H9 (cell line): ENCODE results near the gene ENDOV. TPM values are rescaled to one million over a fixed set of nuclear protein-coding genes. Genes with fewer than 3 reads are reported as not detected.

Experiments used
- DNase-seq: peaks from one replicate; pipeline ENCODE4 v3.0.0-alpha.2; 2017
- H2AFZ ChIP-seq: one replicate; pipeline ENCODE4 v1.6.1; 2013; ENCODE audit warnings: mild to moderate bottlenecking, low read length, control low read depth, moderate library complexity
- H2AK5ac ChIP-seq: 2 replicates; pipeline ENCODE4 v1.6.1; 2013; ENCODE audit warnings: low read length, control low read depth, mixed read lengths; ENCODE audit not compliant: insufficient read length
- H2BK120ac ChIP-seq: one replicate; pipeline ENCODE4 v1.6.1; 2013; ENCODE audit warnings: low read depth, mild to moderate bottlenecking, low read length, control low read depth, inconsistent platforms; ENCODE audit not compliant: poor library complexity, severe bottlenecking
- H2BK12ac ChIP-seq: 2 replicates; pipeline ENCODE4 v1.6.1; 2013; ENCODE audit warnings: low read length, control low read depth, mixed read lengths, low read depth; ENCODE audit not compliant: insufficient read length
- H2BK15ac ChIP-seq: 2 replicates; pipeline ENCODE4 v1.6.1; 2013; ENCODE audit warnings: low read depth, low read length, control low read depth
- H2BK20ac ChIP-seq: one replicate; pipeline ENCODE4 v1.6.1; 2013; ENCODE audit warnings: low read depth, mild to moderate bottlenecking, low read length, control low read depth, inconsistent platforms; ENCODE audit not compliant: poor library complexity, severe bottlenecking
- H2BK5ac ChIP-seq: 2 replicates; pipeline ENCODE4 v1.6.1; 2013; ENCODE audit warnings: low read length, control low read depth, mixed read lengths; ENCODE audit not compliant: insufficient read length
- H3K14ac ChIP-seq: 2 replicates; pipeline ENCODE4 v1.6.1; 2013; ENCODE audit warnings: low read length, control low read depth; ENCODE audit not compliant: insufficient read depth
- H3K18ac ChIP-seq: 2 replicates; pipeline ENCODE4 v1.6.1; 2013; ENCODE audit warnings: low read depth, mild to moderate bottlenecking, mixed read lengths, low read length, control low read depth; ENCODE audit not compliant: insufficient read length
- H3K23ac ChIP-seq: 2 replicates; pipeline ENCODE4 v1.6.1; 2013; ENCODE audit warnings: low read length, control low read depth, mixed read lengths, low read depth; ENCODE audit not compliant: insufficient read length
- H3K23me2 ChIP-seq: 2 replicates; pipeline ENCODE4 v1.6.1; 2013; ENCODE audit warnings: low read depth, mild to moderate bottlenecking, mixed read lengths, low read length, control low read depth; ENCODE audit not compliant: insufficient read length, poor library complexity, severe bottlenecking
- H3K27ac ChIP-seq: 2 replicates; pipeline ENCODE4 v1.5.1; 2013; ENCODE audit warnings: low read length, control low read depth, mixed read lengths, low read depth; ENCODE audit not compliant: insufficient read length
- H3K27me3 ChIP-seq: 2 replicates; pipeline ENCODE4 v1.6.1; 2013; ENCODE audit warnings: low read length, control low read depth, inconsistent platforms; ENCODE audit not compliant: insufficient read depth
- H3K4ac ChIP-seq: 2 replicates; pipeline ENCODE4 v1.6.1; 2013; ENCODE audit warnings: low read depth, mild to moderate bottlenecking, control low read depth, inconsistent platforms, low read length, moderate library complexity
- H3K4me1 ChIP-seq: 2 replicates; pipeline ENCODE4 v1.6.1; 2013; ENCODE audit warnings: low read length, control low read depth, inconsistent platforms; ENCODE audit not compliant: insufficient read depth
- H3K4me2 ChIP-seq: 2 replicates; pipeline ENCODE4 v1.6.1; 2013; ENCODE audit warnings: low read length, control low read depth, mixed read lengths; ENCODE audit not compliant: insufficient read length, insufficient read depth
- H3K56ac ChIP-seq: 2 replicates; pipeline ENCODE4 v1.6.1; 2013; ENCODE audit warnings: low read depth, mild to moderate bottlenecking, mixed read lengths, low read length, control low read depth; ENCODE audit not compliant: insufficient read length
- H3K79me1 ChIP-seq: 2 replicates; pipeline ENCODE4 v1.6.1; 2013; ENCODE audit warnings: low read depth, mild to moderate bottlenecking, moderate library complexity, low read length, control low read depth, inconsistent platforms; ENCODE audit not compliant: insufficient read depth, poor library complexity, severe bottlenecking
- H3K79me2 ChIP-seq: 2 replicates; pipeline ENCODE4 v1.6.1; 2013; ENCODE audit warnings: low read length, control low read depth, inconsistent platforms; ENCODE audit not compliant: insufficient read depth
- H3K9ac ChIP-seq: 2 replicates; pipeline ENCODE4 v1.6.1; 2013; ENCODE audit warnings: low read length, control low read depth, mixed read lengths; ENCODE audit not compliant: insufficient read length; ENCODE audit errors: extremely low read depth
- H3K9me3 ChIP-seq: one replicate; pipeline ENCODE4 v1.6.1; 2013; ENCODE audit warnings: low read depth, low read length, inconsistent platforms; ENCODE audit not compliant: control insufficient read depth
- H3T11ph ChIP-seq: one replicate; pipeline ENCODE4 v1.6.1; 2013; ENCODE audit warnings: mild to moderate bottlenecking, low read length, control low read depth, inconsistent platforms
- H4K20me1 ChIP-seq: one replicate; pipeline ENCODE4 v1.6.1; 2013; ENCODE audit not compliant: control insufficient read depth, insufficient read length, insufficient read depth
- H4K5ac ChIP-seq: 2 replicates; pipeline ENCODE4 v1.6.1; 2013; ENCODE audit warnings: low read depth, mild to moderate bottlenecking, mixed read lengths, low read length, control low read depth; ENCODE audit not compliant: insufficient read length
- H4K8ac ChIP-seq: replicated peaks from 2 replicates; pipeline ENCODE4 v1.6.1; 2013; ENCODE audit warnings: low read length, control low read depth, mixed read lengths, low read depth; ENCODE audit not compliant: insufficient read length
- H4K91ac ChIP-seq: 2 replicates; pipeline ENCODE4 v1.6.1; 2013; ENCODE audit warnings: low read depth, mild to moderate bottlenecking, moderate library complexity, mixed read lengths, low read length, control low read depth; ENCODE audit not compliant: insufficient read length
- H3K27ac Mint-ChIP-seq, 3 experiments: 2 replicates in 2 of 3; 3 replicates in 1 of 3; pipeline ENCODE4 v1.8.0; 2020 to 2021; ENCODE audit warnings: mixed read lengths in 3 of 3, mild to moderate bottlenecking in 1 of 3, moderate library complexity in 1 of 3
- H3K27me3 Mint-ChIP-seq: 2 replicates; pipeline ENCODE4 v1.8.0; 2021; ENCODE audit warnings: low read depth, mild to moderate bottlenecking, moderate library complexity, mixed read lengths
- H3K36me3 Mint-ChIP-seq, 3 experiments: 2 replicates in 2 of 3; 3 replicates in 1 of 3; pipeline ENCODE4 v1.8.0; 2020 to 2021; ENCODE audit warnings: low read depth in 3 of 3, mixed read lengths in 3 of 3; ENCODE audit not compliant: insufficient read depth in 1 of 3
- H3K4me1 Mint-ChIP-seq, 2 experiments: 2 replicates each; pipeline ENCODE4 v1.8.0; 2020; ENCODE audit warnings: mixed read lengths in 2 of 2
- H3K4me3 Mint-ChIP-seq, 2 experiments: 2 replicates in 1 of 2; 3 replicates in 1 of 2; pipeline ENCODE4 v1.8.0; 2020 to 2021; ENCODE audit warnings: mild to moderate bottlenecking in 2 of 2, mixed read lengths in 2 of 2, moderate library complexity in 1 of 2
- H3K9me3 Mint-ChIP-seq, 2 experiments: 2 replicates in 1 of 2; 3 replicates in 1 of 2; pipeline ENCODE4 v1.8.0; 2020; ENCODE audit warnings: mild to moderate bottlenecking in 2 of 2, mixed read lengths in 2 of 2, moderate library complexity in 1 of 2
- WGBS: extraction: QIAGEN DNeasy Blood & Tissue Kit; methylation state at CpG from one replicate; pipeline ENCODE4 v1.1.7; 2013; ENCODE audit warnings: missing lambda C conversion rate, low lambda C conversion rate, mixed read lengths; ENCODE audit not compliant: insufficient read length; ENCODE audit errors: extremely low coverage; 5-methylcytosine and 5-hydroxymethylcytosine counted together
- total RNA-seq: library from RNA; stranded (reverse); gene quantifications from 2 replicates; pipeline ENCODE4 v1.2.1, GENCODE V29; 2021
- TF ChIP-seq, protein P1 (sequence below): fragments of 200-600 bp; sonication (generic); conservative IDR thresholded peaks from 3 replicates; pipeline ENCODE4 v1.8.0; 2021; ENCODE audit warnings: antibody characterized with exemption, mild to moderate bottlenecking

ENDOV gene
- total RNA-seq, 1 experiment from 2014 or later: 17.1 TPM

DNA sequence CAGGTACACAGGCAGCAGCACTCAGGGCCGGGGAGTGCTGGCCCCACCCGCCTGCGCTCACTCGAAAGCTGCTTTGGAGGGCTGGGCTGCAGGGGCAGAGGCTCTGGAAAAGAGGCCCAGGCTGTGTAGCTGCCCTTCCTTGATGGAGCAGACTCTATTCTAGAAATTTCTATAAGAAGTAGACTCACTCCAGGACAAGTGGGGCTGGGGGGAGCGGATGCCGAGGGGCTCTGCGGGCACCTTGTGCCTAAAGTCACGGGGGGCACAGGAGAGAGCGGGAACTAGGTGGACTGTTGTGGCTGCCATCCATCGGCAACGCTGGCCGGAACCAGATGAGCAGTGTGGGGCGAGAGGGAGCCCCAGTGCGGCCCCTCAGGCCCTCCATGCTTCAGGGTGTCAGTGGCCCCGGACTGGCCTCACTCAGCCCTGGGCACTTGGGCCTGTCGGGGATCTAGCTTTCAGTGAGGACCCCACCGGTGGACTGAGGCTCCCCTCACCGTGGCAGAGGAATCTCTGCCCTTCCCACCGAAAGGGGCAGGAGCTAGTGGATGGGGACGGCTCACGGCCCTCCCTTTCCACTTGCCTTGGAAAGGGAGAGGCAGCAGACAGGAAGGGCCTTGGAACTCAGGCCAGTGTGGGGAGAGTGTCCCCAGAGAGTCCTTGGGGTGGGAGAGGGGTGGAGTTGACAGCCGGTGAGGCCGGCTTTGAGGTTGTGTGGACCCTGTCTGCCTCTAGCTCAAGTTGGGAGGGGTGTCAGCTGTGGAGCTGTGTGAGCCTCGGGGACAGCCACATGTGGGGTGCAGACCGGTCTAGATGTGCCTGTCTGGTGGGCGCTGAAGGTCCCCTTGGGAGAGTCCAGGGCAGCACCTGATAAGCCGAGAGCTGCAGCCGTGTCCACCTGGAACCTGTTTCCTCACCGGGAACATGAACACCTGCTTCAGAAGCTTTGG, 16.6 kb downstream of the ENDOV start:
- Histone ChIP-seq H2BK20ac (no peak overlapping the region), H2BK120ac (no peak overlapping the region), H3K9me3 (no peaks in the 10 kb centered on the region), H2BK15ac (no peak overlapping the region), H4K5ac (no peak overlapping the region), H4K8ac (no peak overlapping the region), H3K79me2 (no peaks in the 10 kb centered on the region), H2BK5ac (no peak overlapping the region), H3K18ac (no peak overlapping the region), H3K56ac (no peak overlapping the region), H3K4ac (no peak overlapping the region), H2AK5ac (no peak overlapping the region), H3T11ph (no peak overlapping the region), H2BK12ac (no peak overlapping the region), H3K4me2 (no peak overlapping the region), H3K23me2 (no peaks in the 10 kb centered on the region), H2AFZ (no peak overlapping the region), H3K79me1 (no peaks in the 10 kb centered on the region), H3K27ac (no peak overlapping the region), H3K23ac (no peak overlapping the region), H3K9ac (no peak overlapping the region), H3K14ac (no peak overlapping the region), H4K20me1 (no peaks in the 10 kb centered on the region), H3K4me1 (no peaks in the 10 kb centered on the region), H4K91ac (no peak overlapping the region), H3K27me3 (no peaks in the 10 kb centered on the region)
- Mint-ChIP-seq H3K36me3 (no peaks in the 10 kb centered on the region), H3K27me3 (peaks cover 22% of the 10 kb centered on the region), H3K4me3 (no peak overlapping the region), H3K9me3 (peaks cover 0 to 3% of the 10 kb centered on the region in 2 experiments; a peak in 1 of 5 replicates), H3K4me1 (peaks cover 4 to 10% of the 10 kb centered on the region in 2 experiments), H3K27ac (no peak overlapping the region; a peak in 1 of 7 replicates)
- WGBS: no CpG with 5 or more reads among the region's 29 CpGs
- TF ChIP-seq, protein P1, sequence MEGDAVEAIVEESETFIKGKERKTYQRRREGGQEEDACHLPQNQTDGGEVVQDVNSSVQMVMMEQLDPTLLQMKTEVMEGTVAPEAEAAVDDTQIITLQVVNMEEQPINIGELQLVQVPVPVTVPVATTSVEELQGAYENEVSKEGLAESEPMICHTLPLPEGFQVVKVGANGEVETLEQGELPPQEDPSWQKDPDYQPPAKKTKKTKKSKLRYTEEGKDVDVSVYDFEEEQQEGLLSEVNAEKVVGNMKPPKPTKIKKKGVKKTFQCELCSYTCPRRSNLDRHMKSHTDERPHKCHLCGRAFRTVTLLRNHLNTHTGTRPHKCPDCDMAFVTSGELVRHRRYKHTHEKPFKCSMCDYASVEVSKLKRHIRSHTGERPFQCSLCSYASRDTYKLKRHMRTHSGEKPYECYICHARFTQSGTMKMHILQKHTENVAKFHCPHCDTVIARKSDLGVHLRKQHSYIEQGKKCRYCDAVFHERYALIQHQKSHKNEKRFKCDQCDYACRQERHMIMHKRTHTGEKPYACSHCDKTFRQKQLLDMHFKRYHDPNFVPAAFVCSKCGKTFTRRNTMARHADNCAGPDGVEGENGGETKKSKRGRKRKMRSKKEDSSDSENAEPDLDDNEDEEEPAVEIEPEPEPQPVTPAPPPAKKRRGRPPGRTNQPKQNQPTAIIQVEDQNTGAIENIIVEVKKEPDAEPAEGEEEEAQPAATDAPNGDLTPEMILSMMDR: no peak
- no peak for DNase-seq
